Measurements from ENCODE around the gene KDR.

Gene KDR

GRCh38 chr4:55029821-55030503 is 95.4 kb downstream of the KDR start:
- DNase-seq (ENCODE audit: low read depth in 2 of 2), result no peak

GRCh38 chr4:55029321-55029720 is 96.1 kb downstream of the KDR start:
- DNase-seq (ENCODE audit: low read depth in 2 of 2), result no peak

Measured in fibroblast of skin of left biceps (primary cell).